ENCODE results near the gene PEG3. TPM values are rescaled to one million over a fixed set of nuclear protein-coding genes. Genes with fewer than 3 reads are reported as not detected.

The PEG3 gene
- total RNA-seq, 1 donor from 2014 or later, result 7.1 TPM

DNA sequence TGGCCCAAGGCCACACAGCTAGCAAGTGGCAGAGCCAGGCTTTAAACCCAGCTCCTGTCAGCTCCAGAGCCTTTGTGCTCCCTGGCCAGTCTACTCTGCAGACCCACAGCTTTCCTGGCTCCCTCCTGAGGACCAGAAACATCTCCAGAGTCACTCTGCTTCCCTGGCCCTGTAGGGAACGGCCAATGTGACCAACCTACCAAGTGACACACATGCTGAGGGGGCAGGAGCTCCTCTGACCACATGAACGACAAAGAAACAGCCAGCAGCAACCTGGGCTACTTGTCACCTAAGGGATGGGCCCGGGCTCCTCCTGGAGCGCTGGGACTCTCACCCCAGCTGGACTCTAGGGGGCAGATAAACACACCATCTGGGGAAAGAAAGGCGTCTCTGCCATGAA, 19.3 kb downstream of the PEG3 start:
- intact Hi-C loops (cut with DNase I), result no loop called here
- no peak for DNase-seq
- no peak for ATAC-seq (ENCODE audit: poor library complexity)

GRCh38 chr19:56819166-56819565, 21.4 kb downstream of the PEG3 start:
- ATAC-seq (ENCODE audit: poor library complexity) (no peak), DNase-seq (no peak)
- intact Hi-C loops (cut with DNase I), result no loop called here

DNA sequence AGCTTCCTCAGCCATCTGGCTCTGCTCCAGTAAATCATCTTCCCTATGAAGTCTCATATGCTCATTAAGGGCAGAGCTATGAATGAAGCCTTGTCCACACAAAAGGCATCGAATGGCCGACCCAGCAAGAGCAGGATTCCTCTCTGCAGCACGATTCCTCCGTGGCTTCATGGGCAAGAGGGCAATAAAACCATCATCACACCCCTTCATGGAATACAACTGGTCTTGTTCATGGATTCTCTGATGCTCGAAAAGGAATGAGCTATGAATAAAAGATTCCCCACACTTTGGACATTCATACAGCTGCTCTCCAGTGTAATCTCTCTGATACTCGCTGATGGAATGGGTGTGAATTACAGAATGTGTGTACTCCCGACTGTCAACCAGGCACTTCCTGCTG, 25.9 kb downstream of the PEG3 start:
- intact Hi-C loops (cut with DNase I), result no loop called here
- DNase-seq (no peak), ATAC-seq (ENCODE audit: poor library complexity) (no peak)

GRCh38 chr19:56813531-56813930, 27.0 kb downstream of the PEG3 start:
- intact Hi-C loops (cut with DNase I), result no loop called here
- ATAC-seq (ENCODE audit: poor library complexity) (no peak), DNase-seq (no peak)

DNA sequence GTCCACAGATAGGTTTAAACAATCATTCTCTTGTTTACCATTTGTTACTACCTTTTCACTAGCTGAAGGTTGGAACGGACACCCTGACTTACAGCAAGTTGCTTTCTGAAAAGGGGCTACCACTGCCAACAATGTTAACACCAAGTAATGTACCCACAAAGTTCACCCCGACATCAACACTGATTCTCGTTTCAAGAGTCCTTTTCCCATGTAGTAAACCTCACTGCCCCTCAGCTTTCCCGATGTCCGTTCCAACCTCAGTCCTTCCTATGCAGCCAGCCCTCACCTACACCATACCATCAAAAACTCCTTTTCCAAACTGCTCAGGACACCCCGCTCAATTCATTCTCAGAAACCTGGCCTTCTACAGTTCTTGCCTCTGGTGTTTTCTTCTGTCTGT, 29.0 kb downstream of the PEG3 start:
- DNase-seq (no peak), ATAC-seq (ENCODE audit: poor library complexity) (no peak)
- intact Hi-C loops (cut with DNase I), result no loop called here

DNA sequence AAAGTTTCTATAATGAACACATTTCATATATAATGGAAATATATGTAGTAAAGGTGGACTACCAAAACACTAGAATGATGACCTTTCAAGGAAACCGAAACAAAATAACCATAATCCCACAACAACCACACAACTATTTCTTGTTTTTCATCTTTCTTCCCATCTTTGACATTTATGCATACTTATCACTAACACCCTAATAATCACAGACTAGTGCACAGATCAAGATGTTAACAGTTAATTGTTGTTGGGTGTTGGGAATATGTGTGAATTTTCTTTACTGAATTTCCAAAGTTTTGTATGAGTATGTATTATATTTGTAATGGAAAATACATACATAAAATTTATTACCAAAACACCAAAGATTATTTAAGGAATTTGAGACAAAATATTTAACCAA, 30.3 kb downstream of the PEG3 start:
- ATAC-seq (ENCODE audit: poor library complexity) (no peak), DNase-seq (no peak)
- intact Hi-C loops (cut with DNase I), result no loop called here

DNA sequence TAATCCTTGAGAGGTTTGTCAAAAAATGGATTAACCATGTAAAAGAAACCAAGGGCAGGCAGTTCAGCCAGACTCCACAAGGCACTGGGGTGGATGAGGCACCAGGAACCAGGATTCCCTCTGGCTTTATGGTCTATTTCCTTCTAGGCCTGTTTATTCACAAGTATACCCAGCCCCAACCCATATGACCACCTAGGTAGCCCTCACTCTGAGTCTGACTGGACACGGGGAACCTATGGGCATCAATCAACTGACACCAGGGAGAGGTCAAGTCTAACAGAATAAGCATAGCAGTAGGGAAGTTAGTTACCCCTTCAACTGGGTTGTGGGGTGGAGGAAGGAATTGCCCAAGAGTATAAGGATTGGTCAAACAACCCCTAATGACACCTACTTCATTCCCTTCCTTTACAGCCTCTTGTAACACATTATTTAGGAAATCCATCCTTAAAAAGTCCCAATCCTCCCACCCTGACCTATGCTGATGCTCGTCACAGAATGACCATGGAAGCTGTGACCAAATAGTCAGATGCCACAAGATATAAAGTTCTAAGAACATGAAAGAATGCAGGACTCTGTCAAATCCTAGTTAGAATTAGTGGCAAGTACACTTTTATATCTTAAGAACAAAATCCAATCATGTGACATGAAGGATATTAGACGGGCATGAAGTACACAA, 31.7 kb downstream of the PEG3 start:
- ATAC-seq (ENCODE audit: poor library complexity), result no peak
- intact Hi-C loops (cut with DNase I), result no loop called here
- DNase-seq, result no peak

DNA sequence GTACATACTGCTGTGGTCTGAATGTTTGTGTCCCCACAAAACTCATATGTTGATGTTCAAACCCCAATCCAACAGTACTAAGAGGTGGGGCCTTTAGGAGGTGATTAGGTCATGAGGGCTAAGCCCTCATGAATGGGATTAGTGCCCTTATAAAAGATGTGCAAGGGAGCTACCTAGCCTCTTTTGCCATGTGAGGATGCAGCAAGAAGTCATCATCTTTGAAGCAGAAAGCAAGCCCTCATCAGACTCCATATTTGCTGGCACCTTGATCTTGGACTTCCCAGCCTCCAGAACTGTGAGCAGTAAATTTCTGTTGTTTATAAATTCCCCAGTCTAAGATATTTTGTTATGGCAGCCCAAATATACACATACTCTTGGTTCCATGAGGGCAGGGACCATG, 33.9 kb downstream of the PEG3 start:
- intact Hi-C loops (cut with DNase I), result no loop called here
- DNase-seq (no peak), ATAC-seq (ENCODE audit: poor library complexity) (no peak)

Other genes starting within 250 kb of the PEG3 start
- gene ZNF71, start 245.4 kb downstream of the PEG3 start, total RNA-seq, result 6.6 TPM
- not detected for gene SMIM17, start 197.6 kb downstream of the PEG3 start, total RNA-seq
- 5.6 TPM for gene ZNF835, start 169.0 kb downstream of the PEG3 start, total RNA-seq
- not detected for gene ZIM2, start within 50 bp of the PEG3 start, total RNA-seq